ENCODE measurements around the gene HIP1R. TPM values are rescaled to one million over a fixed set of nuclear protein-coding genes. Genes with fewer than 3 reads are reported as not detected.

The HIP1R gene
- total and polyA plus RNA-seq, 2 of the 8 experiments (the other 6 are each of a cell fraction or from before 2014, with no cell fraction given) = 11.2 to 14.5 TPM

GRCh38 chr12:122852336-122853275, 17.3 kb downstream of the HIP1R start:
- TF ChIP-seq, protein P1, sequence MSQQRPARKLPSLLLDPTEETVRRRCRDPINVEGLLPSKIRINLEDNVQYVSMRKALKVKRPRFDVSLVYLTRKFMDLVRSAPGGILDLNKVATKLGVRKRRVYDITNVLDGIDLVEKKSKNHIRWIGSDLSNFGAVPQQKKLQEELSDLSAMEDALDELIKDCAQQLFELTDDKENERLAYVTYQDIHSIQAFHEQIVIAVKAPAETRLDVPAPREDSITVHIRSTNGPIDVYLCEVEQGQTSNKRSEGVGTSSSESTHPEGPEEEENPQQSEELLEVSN (IDR thresholded peaks at IDR 0.05) = no peak
- TF ChIP-seq CEBPB (IDR thresholded peaks at IDR 0.05; ENCODE audit: low read depth, low read length) (no peak), BACH1 (IDR thresholded peaks at IDR 0.05; ENCODE audit: low read length) (no peak), USF2 (IDR thresholded peaks at IDR 0.05; ENCODE audit: low read length) (no peak), BRCA1 (IDR thresholded peaks at IDR 0.05; ENCODE audit: low read depth, low read length) (no peak), BCL11A (IDR thresholded peaks at IDR 0.05; ENCODE audit: low read depth in 2 of 2, low read length in 2 of 2) (no peak)
- no peak overlapping the region for H3K4me2 ChIP-seq (ENCODE audit: insufficient read depth in 1 of 2, low read depth in 2 of 2, low read length in 2 of 2)
- H2BK120ac ChIP-seq (replicated peaks; ENCODE audit: low read depth, low read length) = no peak overlapping the region
- no peak overlapping the region for H3K4me3 ChIP-seq (ENCODE audit: extremely low read depth in 1 of 4, insufficient read depth in 2 of 4, low read depth in 3 of 4, low read length in 4 of 4)
- no peak overlapping the region for H4K5ac ChIP-seq (ENCODE audit: insufficient read length, low read depth, low read length)
- no peak overlapping the region for H2BK5ac ChIP-seq (ENCODE audit: low read depth, low read length)
- no peak overlapping the region for H2BK12ac ChIP-seq (ENCODE audit: low read depth, low read length)
- no peak overlapping the region for H3K23ac ChIP-seq (ENCODE audit: insufficient read length)
- WGBS, 2 experiments (ENCODE audit: extremely low coverage in 1 of 2, insufficient coverage in 1 of 2, insufficient read length in 1 of 2, insufficient replicate concordance in 2 of 2, low coverage in 1 of 2, low lambda C conversion rate in 2 of 2, missing lambda C conversion rate in 1 of 2) = 87% methylated on average over 17 of the region's 18 CpGs; no CpG with 5 or more reads in 1 of the 2 experiments
- no peak overlapping the region for H3K56ac ChIP-seq (replicated peaks; ENCODE audit: insufficient read length, low read depth, low read length)
- H2AK5ac ChIP-seq (ENCODE audit: low read depth, low read length) = no peak overlapping the region
- H3K27me3 ChIP-seq (replicated peaks in 1 of 4; ENCODE audit: control insufficient read depth in 3 of 4, extremely low read depth in 1 of 4, insufficient read depth in 3 of 4, low read length in 3 of 4) = no peaks in the 10 kb centered on the region
- no peak overlapping the region for H2BK15ac ChIP-seq (ENCODE audit: low read length)
- H3K79me2 ChIP-seq (ENCODE audit: control insufficient read depth in 1 of 2, insufficient read depth in 2 of 2, low read length in 2 of 2) = no peaks in the 10 kb centered on the region
- H3K9ac ChIP-seq (replicated peaks in 1 of 4; ENCODE audit: extremely low read depth in 1 of 4, low read depth in 3 of 4, low read length in 3 of 4) = no peak overlapping the region
- DNase-seq (ENCODE audit: low read depth in 1 of 2, low spot score in 2 of 2) = no peak
- H4K91ac ChIP-seq (replicated peaks; ENCODE audit: insufficient read length, low read length) = no peak overlapping the region
- H3K4me1 ChIP-seq (replicated peaks in 1 of 4; ENCODE audit: control insufficient read depth in 3 of 4, insufficient read depth in 4 of 4, low read length in 3 of 4) = no peaks in the 10 kb centered on the region
- no peak overlapping the region for H3K14ac ChIP-seq (ENCODE audit: insufficient read length)
- H3K18ac ChIP-seq (ENCODE audit: extremely low read depth, low read length) = no peak overlapping the region
- peaks cover 6 to 11% of the 10 kb centered on the region in 2 experiments for H4K20me1 ChIP-seq (replicated peaks in 1 of 2; ENCODE audit: control insufficient read depth in 1 of 2, insufficient read depth in 2 of 2, low read length in 2 of 2)
- no peaks in the 10 kb centered on the region for H3K9me3 ChIP-seq (ENCODE audit: insufficient read depth in 2 of 2, low read depth in 1 of 2, low read length in 1 of 2)
- H3K79me1 ChIP-seq (ENCODE audit: low read depth, low read length) = no peaks in the 10 kb centered on the region; the same call in 1 of the 2 replicates
- no peak for FAIRE-seq
- no peak overlapping the region for H3K27ac ChIP-seq (ENCODE audit: low read depth, low read length)
- H3K4ac ChIP-seq (replicated peaks; ENCODE audit: insufficient read length, low read depth, low read length) = no peak overlapping the region
- no peaks in the 10 kb centered on the region for H3K23me2 ChIP-seq (ENCODE audit: low read depth, low read length)
- no peak overlapping the region for H2BK20ac ChIP-seq (ENCODE audit: low read length)
- H3K36me3 ChIP-seq (ENCODE audit: control insufficient read depth in 2 of 4, insufficient read depth in 4 of 4, low read length in 3 of 4) = peaks cover 0 to 3% (median 0%) of the 10 kb centered on the region in 4 experiments; a peak in 2 of 8 replicates
- ChIA-PET POLR2A (ENCODE audit: partially characterized antibody) (interaction anchor here (1.0 kb wide), 1 partner anchor 128 kb away, joined by 3 read pairs; the partner anchor contains the start of gene ARL6IP4), CTCF (ENCODE audit: partially characterized antibody) (interaction anchor here (20.1 kb wide), 1 partner anchor 96 kb away, joined by 473 read pairs; no protein-coding TSS in a partner anchor)
- H4K8ac ChIP-seq (ENCODE audit: extremely low read depth, insufficient read depth, low read length) = no peak overlapping the region
- H2AFZ ChIP-seq (ENCODE audit: low read length) = no peak overlapping the region
